Breast epithelium (tissue), 4 donors: ENCODE measurements around the gene FAM114A1. TPM values are rescaled to one million over a fixed set of nuclear protein-coding genes. Genes with fewer than 3 reads are reported as not detected.
"Not testable (repeated sequence)": the region's sequence is repeated elsewhere in the genome, so short reads cannot be mapped to it uniquely, and the experiment has no call there.

Experiments used
- DNase-seq, 2 donors: peaks; one replicate each; pipeline ENCODE4 v3.0.0-alpha.2; 2019; ENCODE audit warnings: low spot score in 2 of 2
- H3K27ac ChIP-seq, 2 donors: fragments of 200-600 bp; sonication (generic) in 1 of 2; one replicate each; pipeline ENCODE4 v1.5.1; 2016 to 2019; ENCODE audit warnings: mild to moderate bottlenecking in 1 of 2
- H3K27me3 ChIP-seq, 2 donors: fragments of 200-600 bp; sonication (generic) in 1 of 2; one replicate each; pipeline versions ENCODE4 v1.5.1 to v1.6.0; 2017 to 2019; ENCODE audit warnings: control low read depth in 1 of 2, mild to moderate bottlenecking in 1 of 2
- H3K36me3 ChIP-seq: fragments of 200-600 bp; one replicate; pipeline ENCODE4 v1.5.1; 2019
- H3K4me1 ChIP-seq, 2 donors: fragments of 200-600 bp; sonication (generic); one replicate each; pipeline ENCODE4 v1.5.1; 2016 to 2019; ENCODE audit warnings: control low read depth in 1 of 2
- H3K4me3 ChIP-seq, 3 donors: fragments of 200-600 bp; sonication (generic); 1 replicate in 2 of 3; 2 replicates in 1 of 3; pipeline ENCODE4 v1.5.1; 2016 to 2019; ENCODE audit warnings: mild to moderate bottlenecking in 3 of 3, moderate library complexity in 2 of 3
- H3K9me3 ChIP-seq, 2 donors: fragments of 200-600 bp; sonication (generic) in 1 of 2; one replicate each; pipeline ENCODE4 v1.5.1; 2016 to 2019; ENCODE audit warnings: control low read depth in 1 of 2
- POLR2A ChIP-seq: fragments of 450-650 bp; IDR thresholded peaks from one replicate; pipeline ENCODE4 v1.6.1; 2016; ENCODE audit warnings: antibody characterized with exemption, mild to moderate bottlenecking, moderate library complexity
- POLR2AphosphoS5 ChIP-seq, 3 donors: sonication (generic); formaldehyde crosslinking; IDR thresholded peaks; one replicate each; pipeline ENCODE4 v1.6.1; 2017; ENCODE audit warnings: antibody characterized with exemption in 3 of 3
- intact Hi-C: fragments of 100-400 bp; cut with DNase I; formaldehyde crosslinking; loops from one replicate; pipeline ENCODE4 v1.15.1; 2023; ENCODE audit warnings: low total_unique reads
- total RNA-seq, 3 donors: library from RNA; depleted of rRNA; stranded (reverse); fragments of >200 nt; gene quantifications; one replicate each; pipeline ENCODE4 v1.1.0, GENCODE V29; 2016
- TF ChIP-seq, protein P1 (sequence below), 3 donors: fragments of 450-650 bp; IDR thresholded peaks; one replicate each; pipeline ENCODE4 v1.5.1; 2016 to 2017; ENCODE audit warnings: antibody characterized with exemption in 3 of 3, mild to moderate bottlenecking in 3 of 3, moderate library complexity in 3 of 3

The FAM114A1 gene
- total RNA-seq, 3 donors from 2014 or later, result 74.6 to 109 (median 85.9) TPM

- TF ChIP-seq, protein P1, sequence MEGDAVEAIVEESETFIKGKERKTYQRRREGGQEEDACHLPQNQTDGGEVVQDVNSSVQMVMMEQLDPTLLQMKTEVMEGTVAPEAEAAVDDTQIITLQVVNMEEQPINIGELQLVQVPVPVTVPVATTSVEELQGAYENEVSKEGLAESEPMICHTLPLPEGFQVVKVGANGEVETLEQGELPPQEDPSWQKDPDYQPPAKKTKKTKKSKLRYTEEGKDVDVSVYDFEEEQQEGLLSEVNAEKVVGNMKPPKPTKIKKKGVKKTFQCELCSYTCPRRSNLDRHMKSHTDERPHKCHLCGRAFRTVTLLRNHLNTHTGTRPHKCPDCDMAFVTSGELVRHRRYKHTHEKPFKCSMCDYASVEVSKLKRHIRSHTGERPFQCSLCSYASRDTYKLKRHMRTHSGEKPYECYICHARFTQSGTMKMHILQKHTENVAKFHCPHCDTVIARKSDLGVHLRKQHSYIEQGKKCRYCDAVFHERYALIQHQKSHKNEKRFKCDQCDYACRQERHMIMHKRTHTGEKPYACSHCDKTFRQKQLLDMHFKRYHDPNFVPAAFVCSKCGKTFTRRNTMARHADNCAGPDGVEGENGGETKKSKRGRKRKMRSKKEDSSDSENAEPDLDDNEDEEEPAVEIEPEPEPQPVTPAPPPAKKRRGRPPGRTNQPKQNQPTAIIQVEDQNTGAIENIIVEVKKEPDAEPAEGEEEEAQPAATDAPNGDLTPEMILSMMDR (IDR thresholded peaks at IDR 0.05), result no peak
- TF ChIP-seq POLR2A (no peak), POLR2AphosphoS5 (IDR thresholded peaks at IDR 0.05) (no peak)
- no peak overlapping the region for H3K4me3 ChIP-seq
- intact Hi-C loops, result no loop called here
- DNase-seq, result no peak
- no peak overlapping the region for H3K27ac ChIP-seq
- H3K27me3 ChIP-seq, result no peaks in the 10 kb centered on the region
- no peaks in the 10 kb centered on the region for H3K9me3 ChIP-seq
- peaks cover 3% of the 10 kb centered on the region for H3K36me3 ChIP-seq
- H3K4me1 ChIP-seq, result no peaks in the 10 kb centered on the region
Observed at GRCh38 chr4:38905652-38906385, 38.2 kb downstream of the FAM114A1 start.

DNA sequence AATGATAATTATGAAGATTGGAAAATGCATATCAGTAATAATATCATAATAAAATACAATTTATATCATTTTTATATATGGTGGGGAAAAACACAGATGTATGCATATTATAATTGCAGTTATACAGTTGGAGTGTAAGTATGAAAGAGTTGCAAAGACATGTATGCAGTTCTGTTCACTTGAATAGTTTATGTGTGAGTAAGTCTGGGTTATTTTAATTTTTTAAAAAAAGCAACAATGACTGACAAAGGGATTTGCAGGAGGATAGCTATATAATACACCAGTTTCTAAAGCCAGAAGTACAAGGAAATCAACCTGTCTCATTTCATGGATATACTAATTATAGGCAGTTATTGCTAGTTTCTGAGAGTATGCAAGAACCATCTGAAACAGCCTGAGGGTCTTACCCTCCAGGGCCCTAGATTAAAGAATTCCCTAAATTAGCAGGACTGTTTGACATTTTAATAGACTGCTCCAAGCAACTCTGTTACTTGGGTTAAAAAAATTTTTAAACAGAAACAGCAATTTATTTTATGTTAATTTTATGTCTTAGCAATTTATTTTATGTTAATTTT is 40.2 kb downstream of the FAM114A1 start:
- no peaks in the 10 kb centered on the region for H3K9me3 ChIP-seq
- peaks cover 3% of the 10 kb centered on the region for H3K36me3 ChIP-seq
- TF ChIP-seq POLR2AphosphoS5 (IDR thresholded peaks at IDR 0.05) (no peak), POLR2A (no peak)
- TF ChIP-seq, protein P1 (IDR thresholded peaks at IDR 0.05), result no peak
- no peak overlapping the region for H3K27ac ChIP-seq
- DNase-seq, result no peak
- H3K4me1 ChIP-seq, result no peaks in the 10 kb centered on the region
- no peaks in the 10 kb centered on the region for H3K27me3 ChIP-seq
- intact Hi-C loops, result no loop called here
- no peak overlapping the region for H3K4me3 ChIP-seq

GRCh38 chr4:38909015-38909414 is 41.4 kb downstream of the FAM114A1 start:
- Histone ChIP-seq H3K27me3 (no peaks in the 10 kb centered on the region), H3K27ac (no peak overlapping the region), H3K4me3 (no peak overlapping the region), H3K36me3 (peaks cover 3% of the 10 kb centered on the region), H3K9me3 (no peaks in the 10 kb centered on the region), H3K4me1 (no peaks in the 10 kb centered on the region)
- intact Hi-C loops, result no loop called here
- no peak for DNase-seq
- TF ChIP-seq POLR2AphosphoS5 (IDR thresholded peaks at IDR 0.05), result no peak
- no peak for TF ChIP-seq POLR2A
- TF ChIP-seq, protein P1 (IDR thresholded peaks at IDR 0.05), result no peak

DNA sequence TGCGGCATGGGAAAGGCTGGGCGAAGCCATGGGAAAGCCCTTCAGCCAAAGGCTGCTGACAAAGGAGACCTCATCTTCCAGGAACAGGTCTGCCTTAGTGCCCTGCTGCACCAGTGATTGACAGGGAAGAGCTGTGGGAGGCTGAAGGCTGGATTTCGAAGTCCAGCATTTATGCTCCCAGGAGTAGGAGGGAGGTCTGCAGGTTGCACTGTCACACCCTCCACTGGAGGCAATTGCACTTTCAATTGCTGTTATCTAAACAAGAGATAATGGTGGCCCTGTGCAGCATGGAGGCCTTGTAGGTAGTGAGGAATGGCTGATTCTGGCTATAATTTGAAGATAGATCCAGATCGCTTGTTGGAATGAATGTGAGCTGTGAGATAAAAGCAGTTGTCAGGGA is 43.7 kb downstream of the FAM114A1 start:
- H3K36me3 ChIP-seq, result peaks cover 3% of the 10 kb centered on the region
- no peak overlapping the region for H3K27ac ChIP-seq
- no peaks in the 10 kb centered on the region for H3K4me1 ChIP-seq
- TF ChIP-seq, protein P1 (IDR thresholded peaks at IDR 0.05), result no peak
- TF ChIP-seq POLR2AphosphoS5 (IDR thresholded peaks at IDR 0.05), result no peak
- no peak for TF ChIP-seq POLR2A
- no peak overlapping the region for H3K4me3 ChIP-seq
- intact Hi-C loops, result loop anchor here (10.0 kb wide), 1 partner anchor 224 kb away; no protein-coding TSS in a partner anchor
- no peaks in the 10 kb centered on the region for H3K27me3 ChIP-seq
- H3K9me3 ChIP-seq, result no peaks in the 10 kb centered on the region
- DNase-seq, result no peak

DNA sequence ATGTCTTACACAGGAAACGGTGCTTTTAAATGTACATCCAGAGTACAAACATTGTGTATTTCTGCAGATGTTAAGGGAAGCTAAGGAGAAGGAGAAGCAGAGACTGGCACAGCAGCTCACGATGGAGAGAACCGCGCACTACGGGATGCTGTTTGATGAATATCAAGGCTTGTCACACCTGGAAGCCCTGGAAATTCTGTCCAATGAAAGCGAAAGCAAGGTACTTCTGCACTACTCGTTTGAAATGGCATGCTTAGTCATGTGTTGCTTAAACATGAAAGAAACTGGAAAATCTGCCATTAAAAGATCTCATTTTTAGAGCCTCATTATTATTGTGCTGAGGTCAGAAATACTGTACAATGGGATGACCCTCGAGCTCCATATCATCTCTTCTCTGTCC is 47.2 kb downstream of the FAM114A1 start:
- DNase-seq, result no peak
- intact Hi-C loops, result loop anchor here (10.0 kb wide), 1 partner anchor 220 kb away; no protein-coding TSS in a partner anchor
- Histone ChIP-seq H3K27ac (no peak overlapping the region), H3K36me3 (peaks cover 8% of the 10 kb centered on the region), H3K4me3 (no peak overlapping the region), H3K27me3 (no peaks in the 10 kb centered on the region), H3K9me3 (no peaks in the 10 kb centered on the region), H3K4me1 (no peaks in the 10 kb centered on the region)
- TF ChIP-seq, protein P1 (IDR thresholded peaks at IDR 0.05), result no peak

GRCh38 chr4:38916267-38916666 is 48.7 kb downstream of the FAM114A1 start:
- not testable (repeated sequence) for H3K4me1 ChIP-seq, DNase-seq, H3K4me3 ChIP-seq, H3K9me3 ChIP-seq, H3K27me3 ChIP-seq, H3K27ac ChIP-seq, H3K36me3 ChIP-seq
- intact Hi-C loops, result loop anchor here (10.0 kb wide), 1 partner anchor 219 kb away; no protein-coding TSS in a partner anchor
